CD4-positive, alpha-beta T cell treated with Interleukin-17A for 4 hours (primary cell): ENCODE data around the gene TSPAN8.
"Not testable (repeated sequence)": the region's sequence is repeated elsewhere in the genome, so short reads cannot be mapped to it uniquely, and the experiment has no call there.

ENCODE experiments used
- DNase-seq: peaks from one replicate; pipeline ENCODE4 v3.0.0-alpha.2; 2020; ENCODE audit warnings: mixed read lengths

TSPAN8 gene

DNA sequence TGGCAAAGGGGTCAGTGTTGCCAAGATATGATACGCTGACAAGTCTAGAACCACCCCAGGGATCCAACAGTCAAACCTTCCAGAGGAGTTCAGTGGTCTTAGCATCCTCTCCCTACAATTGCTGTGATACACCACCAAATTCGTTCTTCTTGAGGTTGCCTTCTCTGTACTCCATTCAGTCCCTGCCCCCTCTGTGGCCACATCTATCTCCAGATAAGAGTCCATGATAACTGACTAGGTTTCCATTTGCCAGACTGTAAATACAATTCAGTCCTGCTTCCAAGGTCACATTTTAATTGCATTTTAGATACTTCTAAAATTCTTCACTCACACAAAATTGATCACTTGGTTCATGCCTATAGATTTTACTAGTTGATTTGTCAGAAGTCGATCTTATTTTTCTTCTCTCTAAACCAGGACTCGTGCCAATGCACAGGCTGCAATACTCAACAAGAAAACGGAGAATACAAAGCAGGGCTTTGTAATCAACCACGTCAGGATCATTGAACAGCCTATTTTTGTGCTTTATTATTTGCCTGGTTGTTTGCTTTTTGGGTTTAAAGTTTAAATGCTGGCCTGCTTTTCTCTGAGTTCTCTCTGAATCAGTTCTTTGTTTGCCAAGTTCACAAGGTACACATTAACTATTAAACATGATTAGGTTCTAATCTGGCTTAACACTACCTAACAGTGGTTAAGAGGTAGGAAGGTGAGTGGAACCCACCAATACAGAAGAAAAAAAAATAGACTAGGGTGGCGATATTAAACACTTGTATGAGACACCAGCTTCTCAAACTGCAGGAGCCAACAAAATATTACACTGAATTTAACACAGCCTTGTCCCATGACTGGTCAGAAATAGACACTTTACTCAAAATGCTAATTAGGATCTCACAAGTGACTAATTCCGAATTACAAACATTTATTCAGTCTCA, 5.3 kb upstream of the TSPAN8 start:
- no peak for DNase-seq

DNA sequence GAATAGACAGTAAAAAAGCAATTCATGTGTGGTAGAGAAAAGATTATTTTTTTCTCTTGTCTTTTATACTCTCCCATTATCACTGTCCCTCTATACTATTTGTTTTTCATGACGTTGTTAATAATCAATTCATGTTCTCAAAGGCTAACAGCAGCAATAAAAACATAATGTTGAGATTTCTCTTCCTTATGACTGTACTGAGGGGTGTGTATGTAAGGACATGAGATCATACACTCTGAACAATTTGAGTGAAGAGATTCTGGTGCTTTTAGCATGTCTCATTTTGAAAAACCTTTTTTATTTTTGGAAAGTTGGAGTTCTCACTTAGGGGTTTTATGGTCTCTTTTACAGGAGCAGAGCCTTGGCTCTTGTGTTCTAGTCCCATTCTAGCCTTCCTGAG, 3.8 kb upstream of the TSPAN8 start:
- no peak for DNase-seq

DNA sequence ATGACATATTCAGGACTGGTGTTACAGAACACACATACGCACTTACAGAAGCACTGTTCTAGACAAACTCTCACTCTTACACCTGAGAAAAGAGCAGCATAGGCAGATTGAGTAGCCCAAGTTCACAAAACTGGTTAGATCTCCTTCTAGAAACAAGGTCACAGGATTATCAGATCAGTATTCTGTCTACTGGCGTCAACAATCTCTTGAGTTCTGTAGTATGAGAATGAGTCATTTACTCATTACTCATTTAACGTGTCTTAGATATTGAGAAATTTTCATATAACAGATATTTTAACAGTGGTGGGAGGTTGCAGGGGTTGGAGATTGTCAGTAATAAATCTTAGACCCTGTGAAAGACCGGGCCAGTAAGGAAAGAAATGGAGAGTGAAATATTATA, 2.8 kb upstream of the TSPAN8 start:
- no peak for DNase-seq

DNA sequence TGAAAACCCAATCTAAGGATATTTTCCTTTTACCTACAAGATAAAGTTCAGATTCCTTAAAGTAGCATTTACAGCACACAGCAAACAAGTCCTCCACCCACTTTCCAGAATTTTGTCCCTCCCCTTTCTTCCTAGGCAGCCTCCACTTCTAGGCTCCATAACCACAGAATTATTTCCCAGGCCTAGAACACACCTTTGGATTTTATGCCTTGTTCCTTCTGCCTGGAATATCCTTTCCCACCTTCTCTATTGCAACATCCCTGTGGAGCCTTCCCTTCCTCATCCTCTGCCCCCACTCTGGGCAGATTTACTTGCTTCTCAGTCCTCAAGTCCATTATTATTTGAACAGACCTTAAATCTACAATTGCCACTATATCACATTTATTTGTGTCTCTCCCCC, 2.1 kb upstream of the TSPAN8 start:
- DNase-seq = no peak

DNA sequence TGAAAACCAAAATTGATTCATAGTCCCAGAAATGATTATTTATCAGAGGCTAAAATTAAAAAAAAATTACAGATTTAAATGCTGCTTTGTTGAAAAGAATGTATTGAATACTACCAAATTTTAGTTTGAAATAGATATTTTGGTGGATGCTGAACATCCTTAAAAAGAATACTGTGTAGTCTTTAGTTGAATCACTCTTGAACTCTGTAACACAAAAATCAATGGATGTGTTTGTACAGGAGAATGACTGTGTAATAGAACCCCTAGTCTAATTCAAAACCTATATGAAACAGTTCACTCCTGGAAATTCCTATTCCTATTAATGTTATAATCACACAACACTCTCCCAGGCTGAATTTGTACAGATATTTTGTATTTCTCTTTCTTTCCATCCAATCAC, 1.5 kb upstream of the TSPAN8 start:
- DNase-seq = no peak

DNA sequence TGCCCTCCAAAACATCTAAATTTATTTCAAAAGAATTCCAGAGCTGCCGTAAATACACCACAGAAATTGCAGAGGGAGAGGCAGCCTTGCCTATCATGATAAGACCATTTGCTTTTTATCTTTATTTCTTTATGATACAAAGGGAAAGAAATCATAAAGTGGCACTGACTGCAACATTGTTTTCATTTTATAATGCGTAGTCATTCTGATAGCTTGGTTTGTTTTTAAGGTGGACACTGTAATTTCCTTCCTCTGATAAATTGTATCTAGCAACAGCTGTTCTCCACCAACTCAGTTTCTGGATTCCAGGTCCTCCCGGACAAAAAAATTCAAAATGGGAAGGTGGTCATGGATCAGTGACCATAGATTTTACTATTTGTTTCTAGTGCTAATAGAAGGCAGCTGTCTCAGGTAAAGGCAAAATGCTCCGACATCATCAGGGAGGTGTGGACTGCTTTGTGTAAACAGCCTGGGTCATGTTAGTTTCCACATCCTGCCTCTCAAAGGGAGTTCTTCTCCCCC, 623 bp upstream of the TSPAN8 start:
- DNase-seq = no peak

DNA sequence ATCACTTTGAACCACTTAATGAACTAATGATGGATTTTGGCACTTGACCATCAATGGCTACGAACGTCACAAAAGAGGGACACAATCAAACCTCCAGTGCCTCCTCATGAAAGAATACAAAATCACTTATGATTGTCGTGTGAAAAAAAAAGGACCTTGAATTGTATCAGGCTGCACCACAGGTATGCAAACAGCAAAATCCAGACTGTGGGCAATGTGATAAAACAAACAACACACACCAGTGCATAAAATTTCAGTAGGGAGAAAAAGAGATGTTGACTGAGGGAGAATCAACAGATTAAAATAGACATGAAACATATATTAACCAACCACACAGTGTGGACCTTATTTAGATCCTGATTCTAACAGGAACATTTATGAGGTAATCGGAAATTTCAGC, 2.6 kb downstream of the TSPAN8 start:
- no peak for DNase-seq

DNA sequence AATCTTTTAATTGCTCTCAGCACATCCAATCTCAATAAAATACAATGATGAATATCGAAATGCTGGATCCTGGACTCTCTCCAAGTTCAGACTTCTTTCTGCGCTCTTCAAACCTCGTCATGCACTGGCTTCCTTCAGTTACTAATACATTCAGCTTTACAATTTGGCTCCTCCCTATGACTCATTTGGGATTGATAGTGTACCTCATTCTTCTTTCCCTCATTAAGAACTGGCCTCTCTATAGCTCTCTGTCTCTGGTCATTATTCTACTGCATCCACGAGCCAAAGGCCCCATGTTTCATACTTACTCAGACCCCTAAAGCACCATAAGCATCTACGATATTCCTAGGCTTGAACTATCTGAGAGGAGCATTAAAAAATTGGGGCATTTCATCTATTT, 4.9 kb downstream of the TSPAN8 start:
- no peak for DNase-seq

DNA sequence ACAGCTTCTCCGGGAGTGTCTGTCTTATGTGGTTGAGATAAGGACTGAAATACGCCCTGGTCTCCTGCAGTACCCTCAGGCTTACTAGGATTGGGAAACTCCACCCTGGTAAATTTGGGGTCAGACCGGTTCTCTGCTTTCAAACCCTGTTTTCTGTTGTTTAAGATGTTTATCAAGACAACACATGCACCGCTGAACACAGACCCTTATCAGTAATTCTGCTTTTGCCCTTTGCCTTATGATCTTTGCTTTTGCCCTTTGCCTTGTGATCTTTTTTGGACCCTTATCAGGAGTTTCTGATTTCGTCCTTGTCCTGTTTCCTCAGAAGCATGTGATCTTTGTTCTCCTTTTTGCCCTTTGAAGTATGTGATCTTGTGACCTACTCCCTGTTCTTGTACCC, 7.8 kb downstream of the TSPAN8 start:
- not testable (repeated sequence) for DNase-seq

DNA sequence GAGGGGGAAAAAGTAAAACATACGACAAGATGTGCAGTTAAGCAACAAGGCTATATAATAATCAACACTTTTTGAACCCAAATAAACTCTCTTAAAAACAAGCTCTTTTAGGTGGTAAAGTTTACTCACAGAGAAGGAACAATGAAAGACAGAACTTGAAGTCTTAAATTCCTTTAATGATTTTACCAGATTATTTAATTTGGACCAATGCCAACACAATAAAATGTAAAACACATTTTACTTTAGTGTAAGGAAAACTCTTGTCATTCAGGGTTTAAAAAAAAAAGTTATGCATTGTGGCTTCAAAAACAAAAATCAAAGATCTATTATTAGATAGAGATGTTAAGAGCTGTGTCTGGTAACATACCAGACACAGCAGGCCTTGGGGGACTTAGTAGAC, 13.1 kb downstream of the TSPAN8 start:
- no peak for DNase-seq

DNA sequence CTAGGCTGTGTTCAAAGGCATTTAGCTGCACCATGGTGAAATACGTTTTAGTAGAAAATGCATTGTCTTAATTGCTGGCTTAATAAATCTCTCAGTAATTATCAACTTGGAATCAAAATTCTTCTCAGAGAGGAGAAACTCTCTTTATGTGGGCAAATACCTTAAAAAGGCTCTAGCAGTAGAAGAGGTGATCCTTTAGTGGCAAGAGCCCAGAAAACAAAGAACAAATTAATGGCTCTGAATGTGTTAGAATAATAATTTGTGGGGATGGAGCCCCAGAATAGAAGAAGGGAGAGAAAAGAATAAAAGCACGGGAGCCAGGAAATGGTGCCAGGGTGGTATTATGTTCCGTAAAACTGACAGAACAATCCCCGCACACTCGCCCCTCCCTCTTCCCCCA, 14.8 kb downstream of the TSPAN8 start:
- DNase-seq = no peak

DNA sequence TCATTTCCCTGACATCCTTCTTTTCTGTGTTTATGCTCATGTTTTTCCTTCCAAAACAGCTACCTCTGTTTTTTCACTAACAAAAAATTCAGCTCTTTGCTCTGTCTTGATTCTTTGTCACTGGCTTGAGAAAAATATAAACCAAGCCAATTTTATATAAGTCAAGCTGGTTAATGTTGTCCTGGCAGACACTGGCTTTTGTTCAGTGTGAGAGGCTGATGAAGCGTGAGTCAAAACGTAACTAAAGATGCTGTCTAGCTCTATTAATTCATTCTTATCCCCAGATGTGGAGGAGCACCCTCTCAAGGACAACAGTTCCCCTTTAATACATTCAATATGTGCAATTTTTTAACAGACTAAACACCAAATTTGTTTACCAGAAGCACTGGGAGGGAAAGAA, 15.8 kb downstream of the TSPAN8 start:
- no peak for DNase-seq

DNA sequence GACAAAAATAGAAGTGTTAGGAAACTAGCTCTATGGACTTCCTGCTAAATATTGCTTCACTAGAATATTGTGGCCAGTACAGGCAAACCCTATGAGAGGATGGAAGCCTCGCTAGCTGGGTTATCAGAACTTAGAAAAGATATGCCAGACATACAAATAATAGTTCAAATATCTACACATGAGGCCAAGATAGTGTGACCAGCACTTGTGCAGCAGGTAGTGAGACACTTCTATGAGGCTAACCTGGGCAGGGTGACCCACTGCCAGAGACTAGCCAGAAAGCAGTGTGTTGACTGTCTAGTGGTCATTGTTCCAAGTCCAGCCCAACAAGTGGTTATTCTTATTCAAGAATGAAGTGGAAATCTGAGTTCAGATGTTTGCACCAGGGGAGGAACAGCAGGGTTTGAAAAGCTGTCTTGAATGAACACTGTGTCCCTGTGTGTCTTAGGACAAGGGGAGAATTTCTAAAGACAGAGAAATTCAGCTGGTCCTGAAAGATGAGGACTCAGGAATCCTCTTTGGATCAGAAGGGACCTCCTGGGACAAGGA, 16.3 kb downstream of the TSPAN8 start:
- DNase-seq = no peak

DNA sequence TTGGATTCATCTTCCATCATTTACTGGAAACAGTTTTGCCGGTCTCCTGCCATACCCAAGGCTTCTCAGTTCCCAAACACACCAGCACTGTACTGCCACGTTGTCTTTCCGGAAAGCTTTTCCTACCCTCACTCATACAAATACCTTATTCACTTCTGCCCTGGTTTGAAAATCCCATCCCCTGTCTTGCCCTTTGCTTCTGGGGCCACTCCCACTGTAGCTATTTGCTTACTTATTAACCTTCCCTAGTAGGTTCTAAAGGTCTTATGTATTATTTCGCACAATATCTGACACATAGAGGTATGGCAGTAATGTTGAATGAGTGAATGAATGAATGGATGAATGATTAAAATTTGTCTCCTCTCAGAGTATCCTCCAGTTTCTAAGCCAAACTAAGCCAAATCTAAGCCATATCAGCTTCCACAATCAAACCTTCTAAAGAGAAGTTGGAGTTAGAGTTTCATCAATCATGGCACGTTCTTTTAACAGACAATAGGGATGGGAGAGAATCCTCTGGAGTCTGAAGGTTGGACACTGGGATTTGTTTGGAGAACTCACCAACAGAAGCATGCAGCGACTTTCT, 18.6 kb downstream of the TSPAN8 start:
- no peak for DNase-seq

DNA sequence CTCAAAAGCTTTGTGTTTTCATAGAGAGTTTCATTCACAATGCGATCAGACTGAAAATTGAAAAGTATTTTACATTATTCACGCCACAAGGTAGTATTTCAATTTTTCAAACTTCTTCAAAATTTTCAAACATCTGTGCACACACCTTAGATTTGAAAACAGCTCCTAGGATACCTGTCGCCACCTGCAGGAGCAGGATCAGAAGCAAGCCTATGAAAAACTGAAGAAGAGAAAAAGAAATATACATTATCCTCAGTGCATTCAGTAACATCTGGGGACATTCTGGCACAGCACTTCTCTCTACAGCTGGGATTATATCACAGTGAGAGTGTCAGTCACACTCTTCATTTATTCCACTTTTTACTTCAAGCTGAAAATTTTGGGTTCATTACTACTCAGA, 19.8 kb downstream of the TSPAN8 start:
- DNase-seq = no peak

DNA sequence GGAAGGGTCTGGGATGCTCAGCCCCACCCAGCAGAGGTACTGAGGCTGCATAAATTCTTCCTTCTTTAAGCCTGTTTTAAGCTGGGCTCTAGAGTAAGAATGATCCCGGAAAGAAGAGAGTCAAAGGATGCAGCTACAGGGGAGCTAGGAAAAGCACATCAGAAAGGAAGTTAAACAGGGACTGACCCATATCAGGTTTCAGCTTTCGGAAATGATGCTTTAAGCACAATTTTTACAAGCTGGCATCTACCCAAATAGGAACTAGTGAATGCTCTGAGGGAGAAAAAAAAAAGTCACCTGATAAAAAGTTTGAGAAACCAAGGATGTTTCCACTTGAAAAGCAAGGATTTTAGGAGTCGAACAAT, 22.0 kb downstream of the TSPAN8 start:
- no peak for DNase-seq

DNA sequence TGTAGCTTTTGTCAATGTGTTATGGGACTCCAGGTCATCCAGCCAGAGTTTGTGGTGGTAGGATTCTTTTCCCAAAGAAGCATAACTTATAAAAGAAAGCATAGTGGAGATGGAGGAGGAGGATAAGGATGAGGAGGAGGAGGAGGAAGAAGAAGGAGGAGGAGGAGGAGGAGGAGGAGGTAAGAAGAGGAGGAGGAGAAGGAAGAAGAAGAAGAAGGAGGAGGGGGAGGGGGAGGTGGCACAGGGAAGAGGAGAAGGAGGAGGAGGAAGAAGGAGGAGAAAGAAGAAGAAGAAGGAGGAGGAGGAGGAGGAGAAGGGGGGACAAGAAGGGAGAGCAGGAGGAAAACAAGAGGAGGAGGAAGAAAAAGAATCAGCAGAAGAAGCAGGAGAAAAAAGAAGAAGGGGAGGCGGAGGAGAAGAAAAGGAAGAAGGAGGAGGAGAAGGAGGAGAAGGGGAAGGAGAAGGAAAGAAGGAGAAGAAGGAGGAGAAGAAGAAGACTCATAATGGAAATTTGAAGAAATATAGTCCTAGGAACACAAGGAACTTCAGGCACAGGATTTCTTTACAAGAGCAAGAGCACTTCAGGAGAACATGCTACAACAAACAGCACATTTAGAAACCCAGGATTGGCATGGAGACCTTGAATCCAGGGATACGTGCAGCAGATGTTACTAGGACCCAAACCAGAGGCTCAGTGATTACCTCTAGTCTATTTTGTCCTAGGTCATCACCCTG, 22.6 kb downstream of the TSPAN8 start:
- DNase-seq = no peak

DNA sequence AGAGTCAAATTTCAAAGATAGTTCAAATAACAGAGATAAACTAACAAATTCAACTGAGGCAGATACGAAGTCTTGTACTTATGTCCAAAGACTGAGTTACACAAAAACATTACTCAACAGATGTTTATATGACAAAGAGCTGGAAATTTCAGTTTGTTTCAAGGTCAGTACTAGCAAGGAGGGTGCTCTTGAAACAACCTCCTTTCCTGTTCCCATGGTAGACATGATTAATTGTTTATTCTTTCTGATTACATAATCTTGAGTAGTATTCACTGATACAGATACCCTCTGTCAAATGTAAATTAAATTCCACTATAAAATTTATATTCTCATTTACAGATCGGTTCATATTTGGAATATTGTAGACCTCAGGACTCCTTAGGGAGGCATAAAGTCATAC, 23.4 kb downstream of the TSPAN8 start:
- no peak for DNase-seq

DNA sequence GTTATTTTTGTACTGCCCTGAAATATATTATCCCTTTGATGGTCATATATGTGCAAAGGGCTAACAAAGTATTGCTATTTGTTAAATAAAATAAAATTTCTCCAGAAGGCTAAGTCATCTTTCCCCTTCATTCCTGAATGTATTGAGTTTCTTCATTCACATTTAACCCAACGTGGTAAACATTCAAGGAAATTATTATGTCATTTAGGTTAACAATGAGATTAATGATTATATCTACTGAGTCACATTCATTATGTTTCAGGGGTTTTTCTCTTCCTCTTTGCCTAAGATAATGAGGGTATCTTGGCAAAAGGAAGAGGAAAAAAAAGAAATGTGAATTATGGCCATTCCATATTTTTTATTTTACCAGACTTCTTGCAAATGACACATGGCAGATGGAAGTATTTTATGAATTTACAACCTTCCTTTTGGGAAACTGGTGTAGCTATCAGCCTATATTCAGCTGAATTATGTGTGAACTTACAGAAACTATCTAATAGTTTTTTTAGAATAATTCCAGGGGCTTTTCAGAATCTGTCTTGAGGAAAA, 27.2 kb downstream of the TSPAN8 start:
- no peak for DNase-seq

DNA sequence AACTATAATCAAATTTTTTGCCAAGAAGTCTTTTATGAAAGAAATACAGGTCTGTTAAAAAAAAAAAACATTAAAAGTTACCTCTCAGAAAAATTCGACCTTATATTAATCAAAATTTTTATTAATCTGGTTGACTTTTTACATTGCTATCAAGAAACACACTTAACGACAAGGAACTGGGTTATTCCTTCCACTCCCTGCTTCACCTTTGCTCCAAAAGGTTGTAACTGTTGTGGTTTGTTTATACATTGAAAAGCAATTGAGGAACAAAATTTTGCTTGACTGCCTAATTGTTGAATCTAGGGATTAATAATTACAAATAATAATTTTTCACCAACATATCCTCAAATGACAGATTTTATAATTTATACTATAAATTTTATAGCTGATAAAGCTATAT, 28.4 kb downstream of the TSPAN8 start:
- DNase-seq = no peak

DNA sequence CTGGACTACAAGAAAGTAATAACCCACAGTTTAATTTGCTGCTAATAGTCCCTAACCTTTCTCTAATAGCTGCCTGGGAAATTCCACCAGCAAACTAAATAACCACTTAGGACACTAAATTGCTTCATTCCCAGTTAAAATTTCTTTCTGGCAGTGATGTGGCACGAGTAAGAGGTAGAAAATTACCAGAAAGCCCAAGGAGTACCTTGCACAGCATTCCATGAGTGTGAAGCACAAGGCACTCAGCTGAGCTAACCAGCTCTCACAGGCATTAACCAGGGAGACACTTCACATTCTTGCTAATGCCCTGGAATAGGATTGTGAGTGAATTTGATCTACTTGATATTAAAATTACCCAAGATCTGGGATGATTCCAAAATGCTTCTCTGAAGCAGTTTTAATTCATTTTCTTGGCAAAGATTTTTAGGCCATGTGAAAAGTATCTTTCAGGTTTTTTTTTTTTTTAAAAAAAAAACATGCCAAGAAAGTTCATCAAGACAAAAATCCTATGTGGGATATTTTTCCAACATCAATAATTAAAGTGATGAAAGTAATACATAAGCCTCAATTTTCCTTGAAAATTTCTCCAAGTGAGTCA, 29.5 kb downstream of the TSPAN8 start:
- DNase-seq = no peak

DNA sequence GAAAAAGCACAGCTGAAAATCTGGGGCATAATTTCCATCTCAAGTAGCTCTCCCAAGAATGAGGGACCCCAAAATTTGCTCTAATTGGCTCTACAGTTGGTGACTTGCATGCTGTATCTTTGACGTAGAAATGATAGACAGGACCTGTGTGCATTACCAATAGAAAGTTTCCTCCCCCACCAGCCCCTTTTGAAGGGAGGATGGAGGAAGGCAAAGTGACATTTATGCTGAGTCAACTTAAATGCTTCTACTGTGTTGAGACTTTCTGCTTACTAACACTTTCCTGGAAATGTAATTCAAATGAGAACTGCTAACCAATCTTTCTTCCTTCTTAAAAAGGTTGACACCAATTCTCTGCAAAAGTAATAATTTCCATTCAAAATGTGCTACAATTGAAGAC, 31.9 kb downstream of the TSPAN8 start:
- no peak for DNase-seq

DNA sequence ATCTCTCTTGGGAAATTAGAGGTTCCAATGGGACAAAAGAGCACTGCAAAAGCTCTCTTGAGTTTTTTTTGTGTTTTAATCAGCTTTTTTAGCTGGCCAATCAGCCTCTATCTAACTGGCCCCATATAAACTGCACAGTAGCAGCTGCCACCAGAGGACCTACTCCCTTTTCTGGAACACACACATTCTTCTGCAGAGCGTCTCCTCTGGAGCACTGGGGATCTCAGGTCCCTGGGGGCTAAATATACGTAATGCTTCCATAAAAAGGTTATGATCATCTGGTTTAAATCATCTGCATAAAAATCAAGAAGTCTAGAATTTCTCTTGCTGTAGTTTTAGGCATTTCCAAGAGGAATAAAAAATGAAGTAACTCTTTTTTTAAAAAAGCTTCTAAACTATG, 32.3 kb downstream of the TSPAN8 start:
- DNase-seq = no peak
